Transverse colon (tissue), 4 donors: ENCODE measurements around the gene TXLNB. TPM values are rescaled to one million over a fixed set of nuclear protein-coding genes. Genes with fewer than 3 reads are reported as not detected.
A peak's percentile ranks its signal among the peaks of the same experiment; 100 is the strongest.

Experiments
- DNase-seq: peaks from one replicate; pipeline ENCODE4 v3.0.0-alpha.2; 2019
- H3K27ac ChIP-seq, 4 donors: fragments of 200-600 bp; sonication (generic); 2 replicates each; pipeline ENCODE4 v1.5.1; 2016 to 2018; ENCODE audit warnings: inconsistent platforms in 4 of 4
- H3K27me3 ChIP-seq: fragments of 200-600 bp; sonication (generic); 2 replicates; pipeline ENCODE4 v1.5.1; 2017; ENCODE audit warnings: inconsistent platforms
- H3K36me3 ChIP-seq, 4 donors: fragments of 200-600 bp; sonication (generic); 2 replicates each; pipeline ENCODE4 v1.5.1; 2017 to 2019; ENCODE audit warnings: inconsistent platforms in 4 of 4
- H3K4me1 ChIP-seq, 4 donors: fragments of 200-600 bp; sonication (generic); 2 replicates each; pipeline ENCODE4 v1.5.1; 2017 to 2020; ENCODE audit warnings: inconsistent platforms in 4 of 4
- H3K4me3 ChIP-seq, 4 donors: fragments of 200-600 bp; sonication (generic); 1 replicate in 1 of 4; 2 replicates in 3 of 4; pipeline versions ENCODE4 v1.5.1 to v1.6.1; 2017 to 2019; ENCODE audit warnings: inconsistent platforms in 4 of 4
- H3K9me3 ChIP-seq, 2 donors: fragments of 200-600 bp; sonication (generic); 2 replicates each; pipeline ENCODE4 v1.5.1; 2017 to 2019; ENCODE audit warnings: inconsistent platforms in 2 of 2
- EP300 ChIP-seq: sonication (generic); formaldehyde crosslinking; IDR thresholded peaks from one replicate; pipeline ENCODE4 v1.6.1; 2017; ENCODE audit warnings: antibody characterized with exemption, low read depth
- POLR2A ChIP-seq: fragments of 450-650 bp; IDR thresholded peaks from one replicate; pipeline ENCODE4 v1.6.1; 2016; ENCODE audit warnings: antibody characterized with exemption, mild to moderate bottlenecking, moderate library complexity
- POLR2AphosphoS5 ChIP-seq, 3 donors: sonication (generic); formaldehyde crosslinking; IDR thresholded peaks; one replicate each; pipeline ENCODE4 v1.6.1; 2016; ENCODE audit warnings: antibody characterized with exemption in 3 of 3
- WGBS, 2 donors: methylation state at CpG; one replicate each; pipeline ENCODE4 v1.1.5; 2018; ENCODE audit warnings: low coverage in 1 of 2; 5-methylcytosine and 5-hydroxymethylcytosine counted together
- in situ Hi-C, 4 donors: fragments of 200-750 bp; cut with MboI; loops; one replicate each; pipeline versions ENCODE4 v1.15.0 to v1.15.1; 2017; ENCODE audit warnings: low sequenced_read_pairs in 3 of 4, low pct_ligation_motif_present in 1 of 4, low pct_unique_long_range_greater_than_20kb in 1 of 4
- intact Hi-C: fragments of 100-400 bp; cut with DNase I; formaldehyde crosslinking; loops from one replicate; pipeline ENCODE4 v1.15.1; 2023; ENCODE audit warnings: low total_unique reads
- total RNA-seq, 4 donors: library from RNA; depleted of rRNA; stranded (reverse); fragments of >200 nt; gene quantifications; one replicate each; pipeline ENCODE4 v1.1.0, GENCODE V29; 2016
- TF ChIP-seq, protein P1 (sequence below), 5 experiments: fragments of 200-600 bp in 3 of 5; fragments of 450-650 bp in 2 of 5; sonication (generic) in 3 of 5; IDR thresholded peaks; 1 replicate in 2 of 5; 2 replicates in 3 of 5; pipeline ENCODE4 v1.5.1; 2016 to 2017; ENCODE audit warnings: antibody characterized with exemption in 5 of 5, inconsistent platforms in 3 of 5, mild to moderate bottlenecking in 2 of 5, moderate library complexity in 1 of 5

TXLNB gene
- total RNA-seq, 4 donors from 2014 or later, result 0.27 to 6.6 (median 2.1) TPM; not detected in 1

DNA sequence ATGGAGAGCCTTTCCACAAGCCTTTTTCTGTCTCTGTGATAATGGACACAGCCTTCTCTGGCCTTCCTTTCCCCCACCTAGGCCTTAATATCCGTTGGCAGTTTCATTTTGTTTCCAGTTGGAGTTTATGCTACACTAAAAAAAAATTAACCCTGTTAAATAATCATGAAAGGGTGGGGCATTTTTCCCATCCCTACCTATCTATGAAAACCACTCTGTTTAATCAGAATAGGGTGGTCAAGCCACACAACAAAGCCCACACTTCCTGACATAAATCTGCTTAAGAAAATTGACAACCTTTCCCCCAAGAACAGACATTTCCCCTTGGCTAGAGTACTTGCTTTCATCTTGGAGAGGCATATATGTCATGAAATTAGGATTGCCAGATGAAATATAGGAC is 14.2 kb downstream of the TXLNB start:
- peak overlapping the region in 1 of 4 donors; percentile 8 for H3K27ac ChIP-seq
- no peak for DNase-seq
- TF ChIP-seq POLR2AphosphoS5 (IDR thresholded peaks at IDR 0.05) (no peak), EP300 (no peak), POLR2A (no peak)
- TF ChIP-seq, protein P1, sequence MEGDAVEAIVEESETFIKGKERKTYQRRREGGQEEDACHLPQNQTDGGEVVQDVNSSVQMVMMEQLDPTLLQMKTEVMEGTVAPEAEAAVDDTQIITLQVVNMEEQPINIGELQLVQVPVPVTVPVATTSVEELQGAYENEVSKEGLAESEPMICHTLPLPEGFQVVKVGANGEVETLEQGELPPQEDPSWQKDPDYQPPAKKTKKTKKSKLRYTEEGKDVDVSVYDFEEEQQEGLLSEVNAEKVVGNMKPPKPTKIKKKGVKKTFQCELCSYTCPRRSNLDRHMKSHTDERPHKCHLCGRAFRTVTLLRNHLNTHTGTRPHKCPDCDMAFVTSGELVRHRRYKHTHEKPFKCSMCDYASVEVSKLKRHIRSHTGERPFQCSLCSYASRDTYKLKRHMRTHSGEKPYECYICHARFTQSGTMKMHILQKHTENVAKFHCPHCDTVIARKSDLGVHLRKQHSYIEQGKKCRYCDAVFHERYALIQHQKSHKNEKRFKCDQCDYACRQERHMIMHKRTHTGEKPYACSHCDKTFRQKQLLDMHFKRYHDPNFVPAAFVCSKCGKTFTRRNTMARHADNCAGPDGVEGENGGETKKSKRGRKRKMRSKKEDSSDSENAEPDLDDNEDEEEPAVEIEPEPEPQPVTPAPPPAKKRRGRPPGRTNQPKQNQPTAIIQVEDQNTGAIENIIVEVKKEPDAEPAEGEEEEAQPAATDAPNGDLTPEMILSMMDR (IDR thresholded peaks at IDR 0.05), result no peak
- H3K36me3 ChIP-seq, result no peaks in the 10 kb centered on the region
- no peak overlapping the region for H3K4me3 ChIP-seq
- WGBS, 2 donors, result 23 to 31% methylated on average over 1 of the region's 1 CpG
- no peaks in the 10 kb centered on the region for H3K27me3 ChIP-seq
- H3K9me3 ChIP-seq, result no peaks in the 10 kb centered on the region
- in situ Hi-C loops (no loop called here), intact Hi-C loops (no loop called here)
- no peaks in the 10 kb centered on the region for H3K4me1 ChIP-seq

DNA sequence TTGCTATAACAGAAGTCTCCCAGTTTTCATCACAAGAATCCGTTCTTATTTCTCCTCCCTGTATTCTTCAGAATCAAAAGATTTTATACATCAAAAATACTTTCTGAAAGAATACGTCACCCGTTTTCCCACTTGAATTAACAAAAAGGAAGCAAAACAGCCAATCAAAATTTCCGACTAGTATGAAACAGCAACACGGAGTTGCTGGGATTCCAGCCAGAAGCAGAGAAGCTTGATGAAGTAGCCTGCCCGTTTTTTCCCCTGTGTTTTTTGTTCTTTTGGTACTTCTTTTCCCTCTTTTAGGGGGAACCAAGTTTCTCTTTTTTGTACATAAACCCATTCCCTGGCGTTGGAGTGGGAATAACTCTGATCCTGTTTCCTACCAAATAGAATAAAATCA is 14.6 kb downstream of the TXLNB start:
- TF ChIP-seq EP300, result no peak
- no peak for TF ChIP-seq POLR2A
- TF ChIP-seq, protein P1 (IDR thresholded peaks at IDR 0.05), result no peak
- no peak for TF ChIP-seq POLR2AphosphoS5 (IDR thresholded peaks at IDR 0.05)
- WGBS, 2 donors, result 77 to 79% methylated on average over 7 of the region's 7 CpGs
- in situ Hi-C loops, result no loop called here
- peak overlapping the region in 1 of 4 donors; percentile 8 for H3K27ac ChIP-seq
- no peaks in the 10 kb centered on the region for H3K9me3 ChIP-seq
- H3K4me1 ChIP-seq, result no peaks in the 10 kb centered on the region
- H3K36me3 ChIP-seq, result no peaks in the 10 kb centered on the region
- no peaks in the 10 kb centered on the region for H3K27me3 ChIP-seq
- intact Hi-C loops, result no loop called here
- DNase-seq, result no peak
- no peak overlapping the region for H3K4me3 ChIP-seq

DNA sequence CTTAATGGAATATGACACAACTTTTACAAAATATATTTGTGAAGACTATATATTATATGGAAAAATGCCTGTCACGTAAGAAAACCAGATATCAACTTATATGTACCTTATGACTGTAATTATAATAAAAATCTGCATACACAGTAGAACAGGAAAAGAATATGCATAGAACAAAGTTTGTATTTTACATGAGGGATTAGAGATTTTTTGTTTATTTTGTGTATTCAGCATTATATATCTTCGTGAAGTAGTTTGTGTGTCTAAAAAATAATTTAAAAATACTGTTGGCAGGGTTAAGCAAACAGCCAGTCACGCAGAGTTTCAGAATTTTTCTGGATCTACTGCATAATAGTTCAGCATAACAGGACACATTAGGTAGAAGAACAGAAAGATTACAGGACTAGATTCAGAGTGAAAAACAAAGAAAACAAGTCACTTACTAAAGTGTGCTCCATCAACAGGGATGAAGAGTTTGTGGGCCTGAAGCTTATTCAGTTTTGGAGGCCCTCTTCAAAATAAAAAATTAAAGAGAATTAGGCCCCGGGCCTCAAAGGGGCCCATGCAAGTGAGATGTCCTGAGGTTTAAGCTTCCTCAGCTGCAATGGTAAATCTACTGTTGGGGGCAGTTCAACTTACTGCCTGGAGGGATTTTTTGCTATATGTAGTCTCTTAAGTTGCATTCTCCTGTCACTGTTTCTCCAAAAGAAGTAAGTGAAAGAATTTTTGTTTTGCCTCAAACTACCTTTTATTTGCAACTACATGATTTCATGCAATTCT is 16.3 kb downstream of the TXLNB start:
- no peak for DNase-seq
- in situ Hi-C loops (no loop called here), intact Hi-C loops (no loop called here)
- TF ChIP-seq POLR2A, result no peak
- TF ChIP-seq EP300, result no peak
- no peak for TF ChIP-seq POLR2AphosphoS5 (IDR thresholded peaks at IDR 0.05)
- TF ChIP-seq, protein P1 (IDR thresholded peaks at IDR 0.05), result no peak
- Histone ChIP-seq H3K4me1 (no peaks in the 10 kb centered on the region), H3K4me3 (no peak overlapping the region), H3K36me3 (no peaks in the 10 kb centered on the region), H3K27me3 (no peaks in the 10 kb centered on the region), H3K27ac (no peak overlapping the region), H3K9me3 (no peaks in the 10 kb centered on the region)
- 72 to 86% methylated on average over 4 of the region's 4 CpGs for WGBS, 2 donors

DNA sequence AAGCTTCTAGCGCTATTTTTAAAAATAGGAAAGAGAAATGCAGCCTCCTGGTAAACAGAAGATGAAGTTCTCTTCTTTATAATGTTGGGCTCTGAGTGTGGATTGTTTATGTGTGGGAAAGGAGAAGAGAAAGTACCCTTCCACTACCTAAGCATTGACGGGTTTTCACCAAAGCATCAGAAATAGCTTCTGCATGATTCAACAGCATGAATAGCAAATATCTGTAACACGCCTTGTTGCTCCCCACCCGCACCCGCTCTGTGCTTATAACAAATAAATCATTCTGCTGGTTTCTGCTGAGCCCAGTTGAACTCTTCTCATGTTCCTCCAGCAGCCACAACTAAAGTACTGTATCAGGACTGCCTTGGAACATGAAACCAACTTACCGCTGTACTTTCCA is 20.7 kb downstream of the TXLNB start:
- WGBS, 2 donors, result 54 to 69% methylated on average over 3 to 6 of the region's 6 CpGs
- Histone ChIP-seq H3K27ac (peak overlapping the region in 2 of 4 donors; percentile 28 to 52), H3K36me3 (no peaks in the 10 kb centered on the region), H3K4me1 (no peaks in the 10 kb centered on the region), H3K4me3 (no peak overlapping the region), H3K27me3 (no peaks in the 10 kb centered on the region), H3K9me3 (no peaks in the 10 kb centered on the region)
- peak; percentile 32 for DNase-seq
- in situ Hi-C loops, result no loop called here
- intact Hi-C loops, result no loop called here
- TF ChIP-seq POLR2AphosphoS5 (IDR thresholded peaks at IDR 0.05), result peak in 1 of 3 donors; percentile 7
- TF ChIP-seq, protein P1 (IDR thresholded peaks at IDR 0.05), result no peak
